CD8-positive, alpha-beta memory T cell (primary cell): ENCODE measurements around the gene GIMAP2. TPM values are rescaled to one million over a fixed set of nuclear protein-coding genes. Genes with fewer than 3 reads are reported as not detected.

ENCODE experiments used
- CTCF ChIA-PET: fragments of 350-600 bp; sonication (Branson Sonifier 250); formaldehyde crosslinking; loops from one replicate; lab custom pipeline; 2021; ENCODE audit warnings: antibody characterized with exemption; lab: Charles Lee
- POLR2A ChIA-PET: fragments of 350-600 bp; sonication (Branson Sonifier 250); formaldehyde crosslinking; loops from one replicate; lab custom pipeline; 2021; ENCODE audit warnings: antibody characterized with exemption; lab: Charles Lee
- DNase-seq, 5 donors: peaks; one replicate each; pipeline versions ENCODE4 v3.0.0 to v3.0.0-alpha.2; 2020 to 2022; ENCODE audit warnings: mixed read lengths in 1 of 5
- H3K27ac ChIP-seq: one replicate; pipeline ENCODE4 v1.7.0; 2013; ENCODE audit warnings: low read depth, mild to moderate bottlenecking, low read length, moderate library complexity
- H3K27me3 ChIP-seq: 2 replicates; pipeline ENCODE4 v1.7.0; 2013; ENCODE audit warnings: low read length, mild to moderate bottlenecking; ENCODE audit not compliant: insufficient read depth, poor library complexity, severe bottlenecking
- H3K36me3 ChIP-seq: 2 replicates; pipeline ENCODE4 v1.7.0; 2013; ENCODE audit warnings: mild to moderate bottlenecking, low read length, moderate library complexity; ENCODE audit not compliant: insufficient read depth
- H3K4me1 ChIP-seq: 2 replicates; pipeline ENCODE4 v1.7.0; 2013; ENCODE audit warnings: mild to moderate bottlenecking, low read length, moderate library complexity; ENCODE audit not compliant: insufficient read depth
- H3K4me3 ChIP-seq: 2 replicates; pipeline ENCODE4 v1.7.0; 2013; ENCODE audit warnings: mild to moderate bottlenecking, low read length
- H3K9me3 ChIP-seq: 2 replicates; pipeline ENCODE4 v1.7.0; 2013; ENCODE audit warnings: mild to moderate bottlenecking, low read length
- H3K27ac Mint-ChIP-seq, 8 donors: one replicate each; pipeline ENCODE4 v1.8.0; 2020 to 2021; ENCODE audit warnings: mixed read lengths in 8 of 8, mild to moderate bottlenecking in 6 of 8, inconsistent platforms in 3 of 8, moderate library complexity in 3 of 8
- H3K27me3 Mint-ChIP-seq, 2 donors: one replicate each; pipeline ENCODE4 v1.8.0; 2020 to 2021; ENCODE audit warnings: mixed read lengths in 2 of 2, mild to moderate bottlenecking in 1 of 2, moderate library complexity in 1 of 2
- H3K36me3 Mint-ChIP-seq, 3 donors: one replicate each; pipeline ENCODE4 v1.8.0; 2020 to 2021; ENCODE audit warnings: mixed read lengths in 3 of 3, inconsistent platforms in 1 of 3, mild to moderate bottlenecking in 1 of 3
- H3K4me1 Mint-ChIP-seq, 3 donors: one replicate each; pipeline ENCODE4 v1.8.0; 2020 to 2021; ENCODE audit warnings: mixed read lengths in 3 of 3, inconsistent platforms in 1 of 3, mild to moderate bottlenecking in 1 of 3
- H3K4me3 Mint-ChIP-seq, 7 donors: one replicate each; pipeline ENCODE4 v1.8.0; 2020 to 2021; ENCODE audit warnings: mixed read lengths in 7 of 7, mild to moderate bottlenecking in 6 of 7, moderate library complexity in 4 of 7, inconsistent platforms in 2 of 7
- H3K9me3 Mint-ChIP-seq, 5 donors: one replicate each; pipeline ENCODE4 v1.8.0; 2020 to 2022; ENCODE audit warnings: mixed read lengths in 5 of 5, mild to moderate bottlenecking in 3 of 5, moderate library complexity in 2 of 5, inconsistent platforms in 1 of 5
- polyA plus RNA-seq: library from polyadenylated mRNA; unstranded; fragments of 300-500 nt; fragmentation: Illumina TruSeq; gene quantifications from one replicate; pipeline ENCODE4 v1.2.3, GENCODE V29; 2021
- total RNA-seq, 2 experiments: library from RNA; stranded (reverse); gene quantifications; one replicate each; pipeline ENCODE4 v1.2.3, GENCODE V29; 2021

Gene GIMAP2
- total RNA-seq (10 to 100 TPM; 40.4 to 42.9 TPM), polyA plus RNA-seq (88.0 TPM)

GRCh38 chr7:150685219-150686029 is at the start of gene GIMAP2:
Gene GIMAP2 (plus strand): TSS chr7:150685706. CDS start chr7:150687060, 1,354 bp downstream.
- Mint-ChIP-seq H3K9me3 (peaks cover 14 to 52% (median 40%) of the 10 kb centered on the region in 5 donors), H3K36me3 (peaks cover 35 to 71% (median 70%) of the 10 kb centered on the region in 3 donors), H3K27me3 (no peaks in the 10 kb centered on the region), H3K27ac (peak within 1 kb of the TSS; percentile 93 to 100 (median 97)), H3K4me1 (peaks cover 76 to 93% (median 83%) of the 10 kb centered on the region in 3 donors), H3K4me3 (peak within 1 kb of the TSS; percentile 94 to 100 (median 97))
- no peaks in the 10 kb centered on the region for H3K27me3 ChIP-seq
- peaks cover 56% of the 10 kb centered on the region for H3K4me1 ChIP-seq
- peak in 3 of 5 donors; percentile 57 to 67 (median 59) for DNase-seq
- ChIA-PET POLR2A (interaction anchor here (0.6 to 4.4 kb wide), 10 partner anchors 9 to 204 kb away, joined by 3 to 17 read pairs (median 4); partner anchors contain the start of gene GIMAP1), CTCF (interaction anchor here (0.5 to 2.9 kb wide), 15 partner anchors 9 to 236 kb away, joined by 3 to 14 read pairs (median 4); partner anchors contain the start of genes GIMAP1, GIMAP4, GIMAP6 and GIMAP8)
- H3K36me3 ChIP-seq: peaks cover 23% of the 10 kb centered on the region
- H3K27ac ChIP-seq: peak within 1 kb of the TSS; percentile 60
- H3K4me3 ChIP-seq: peak within 1 kb of the TSS; percentile 79
- peaks cover 8% of the 10 kb centered on the region for H3K9me3 ChIP-seq

DNA sequence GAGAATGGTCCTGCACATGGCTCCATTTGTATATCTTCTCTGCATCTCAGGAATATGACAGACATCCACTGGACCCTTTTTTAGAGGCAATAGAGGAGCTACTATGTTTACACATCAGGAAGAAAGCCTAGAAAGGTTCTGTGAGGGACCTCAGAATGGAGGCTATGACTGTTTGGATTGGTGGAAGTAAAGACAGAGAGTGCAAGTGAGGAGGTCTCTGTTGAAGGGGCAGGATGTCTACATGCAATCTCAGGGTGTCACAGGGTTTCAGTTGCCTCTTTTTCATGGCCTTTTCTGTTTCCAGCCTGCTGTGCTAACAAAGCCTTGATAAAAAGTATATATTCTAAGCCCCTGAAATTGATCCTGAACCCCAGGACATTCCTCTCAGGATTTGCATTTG is 43.7 kb upstream of the GIMAP2 start:
- POLR2A ChIA-PET: interaction anchor here (0.6 kb wide), 1 partner anchor 26 kb away, joined by 3 read pairs; no protein-coding TSS in a partner anchor

GRCh38 chr7:150642926-150643325 is 42.6 kb upstream of the GIMAP2 start:
- peaks cover 27 to 81% (median 68%) of the 10 kb centered on the region in 3 donors for H3K4me1 Mint-ChIP-seq
- H3K27ac Mint-ChIP-seq: peak overlapping the region in 1 of 8 donors; percentile 57
- peaks cover 3% of the 10 kb centered on the region for H3K9me3 ChIP-seq
- H3K36me3 Mint-ChIP-seq: peaks cover 2 to 47% (median 35%) of the 10 kb centered on the region in 3 donors
- H3K9me3 Mint-ChIP-seq: peaks cover 9 to 20% (median 18%) of the 10 kb centered on the region in 5 donors
- no peak overlapping the region for H3K4me3 ChIP-seq
- H3K27ac ChIP-seq: no peak overlapping the region
- H3K4me3 Mint-ChIP-seq: no peak overlapping the region
- no peak for DNase-seq
- H3K27me3 ChIP-seq: no peaks in the 10 kb centered on the region
- CTCF ChIA-PET: no interaction called here
- no peaks in the 10 kb centered on the region for H3K27me3 Mint-ChIP-seq
- POLR2A ChIA-PET: no interaction called here
- H3K36me3 ChIP-seq: no peaks in the 10 kb centered on the region
- peaks cover 24% of the 10 kb centered on the region for H3K4me1 ChIP-seq

More for the DNA sequence above, 43.7 kb upstream of the GIMAP2 start:
- no peak overlapping the region for H3K4me3 ChIP-seq
- Mint-ChIP-seq H3K9me3 (peaks cover 16 to 29% (median 27%) of the 10 kb centered on the region in 5 donors), H3K4me3 (peak overlapping the region in 1 of 7 donors; percentile 3), H3K27ac (peak overlapping the region in 5 of 8 donors; percentile 2 to 80 (median 16)), H3K27me3 (no peaks in the 10 kb centered on the region), H3K4me1 (peaks cover 35 to 84% (median 75%) of the 10 kb centered on the region in 3 donors), H3K36me3 (peaks cover 5 to 55% (median 42%) of the 10 kb centered on the region in 3 donors)
- no peaks in the 10 kb centered on the region for H3K36me3 ChIP-seq
- DNase-seq: no peak
- H3K27me3 ChIP-seq: no peaks in the 10 kb centered on the region
- peaks cover 13% of the 10 kb centered on the region for H3K4me1 ChIP-seq
- peaks cover 3% of the 10 kb centered on the region for H3K9me3 ChIP-seq
- no peak overlapping the region for H3K27ac ChIP-seq
- CTCF ChIA-PET: no interaction called here

- POLR2A ChIA-PET: no interaction called here
- peaks cover 4 to 10% (median 7%) of the 10 kb centered on the region in 5 donors for H3K9me3 Mint-ChIP-seq
- no peaks in the 10 kb centered on the region for H3K9me3 ChIP-seq
- H3K36me3 ChIP-seq: no peaks in the 10 kb centered on the region
- no peaks in the 10 kb centered on the region for H3K27me3 Mint-ChIP-seq
- H3K4me3 Mint-ChIP-seq: peak overlapping the region in 4 of 7 donors; percentile 0 to 41 (median 12)
- no peak overlapping the region for H3K27ac ChIP-seq
- H3K27ac Mint-ChIP-seq: peak overlapping the region in 6 of 8 donors; percentile 29 to 80 (median 60)
- peaks cover 3 to 45% (median 23%) of the 10 kb centered on the region in 3 donors for H3K36me3 Mint-ChIP-seq
- no peaks in the 10 kb centered on the region for H3K27me3 ChIP-seq
- H3K4me3 ChIP-seq: no peak overlapping the region
- H3K4me1 Mint-ChIP-seq: peaks cover 36 to 85% (median 82%) of the 10 kb centered on the region in 3 donors
- H3K4me1 ChIP-seq: peaks cover 42% of the 10 kb centered on the region
- CTCF ChIA-PET: no interaction called here
- no peak for DNase-seq
These were observed 40.1 kb upstream of the GIMAP2 start for GRCh38 chr7:150645259-150646020.

- Mint-ChIP-seq H3K4me3 (peak overlapping the region in 5 of 7 donors; percentile 30 to 68 (median 62)), H3K36me3 (peaks cover 5 to 62% (median 29%) of the 10 kb centered on the region in 3 donors), H3K27me3 (no peaks in the 10 kb centered on the region), H3K4me1 (peaks cover 28 to 80% (median 79%) of the 10 kb centered on the region in 3 donors), H3K27ac (peak overlapping the region in 7 of 8 donors; percentile 62 to 96 (median 77)), H3K9me3 (peaks cover 8 to 31% (median 23%) of the 10 kb centered on the region in 5 donors)
- Histone ChIP-seq H3K9me3 (no peaks in the 10 kb centered on the region), H3K4me1 (peaks cover 38% of the 10 kb centered on the region), H3K27me3 (no peaks in the 10 kb centered on the region), H3K4me3 (no peak overlapping the region), H3K36me3 (no peaks in the 10 kb centered on the region), H3K27ac (no peak overlapping the region)
- POLR2A ChIA-PET: interaction anchor here (0.6 to 0.9 kb wide), 2 partner anchors 11 to 22 kb away, joined by 3 read pairs; no protein-coding TSS in a partner anchor
- CTCF ChIA-PET: interaction anchor here (0.7 to 1.4 kb wide), 4 partner anchors 9 to 66 kb away, joined by 3 to 5 read pairs (median 3); no protein-coding TSS in a partner anchor
- DNase-seq: peak in 1 of 5 donors; percentile 11
These were observed 37.0 kb upstream of the GIMAP2 start for GRCh38 chr7:150648353-150649079.

DNA sequence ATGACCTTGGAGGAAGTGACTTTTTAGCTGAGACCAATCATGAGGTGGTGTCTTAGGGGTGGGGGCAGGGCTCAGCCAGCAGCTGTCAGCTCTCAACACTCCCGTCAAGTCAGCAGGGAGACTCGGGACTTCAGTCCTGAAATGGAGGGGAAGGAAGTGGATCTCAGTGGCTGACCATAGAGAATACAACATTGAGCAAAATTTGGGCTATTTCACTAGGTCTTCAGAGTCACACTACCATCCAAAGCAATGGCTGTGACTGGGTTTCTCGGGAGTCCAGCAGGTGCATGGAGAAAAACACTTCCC is 36.5 kb upstream of the GIMAP2 start:
- no peak for DNase-seq
- ChIA-PET POLR2A (interaction anchor here (0.6 to 0.9 kb wide), 3 partner anchors 12 to 26 kb away, joined by 3 read pairs; no protein-coding TSS in a partner anchor), CTCF (interaction anchor here (1.0 to 1.3 kb wide), 4 partner anchors 8 to 66 kb away, joined by 3 to 4 read pairs (median 3); no protein-coding TSS in a partner anchor)
- no peaks in the 10 kb centered on the region for H3K36me3 ChIP-seq
- H3K9me3 ChIP-seq: no peaks in the 10 kb centered on the region
- Mint-ChIP-seq H3K27me3 (no peaks in the 10 kb centered on the region), H3K27ac (peak overlapping the region in 7 of 8 donors; percentile 36 to 94 (median 54)), H3K4me3 (peak overlapping the region in 5 of 7 donors; percentile 12 to 68 (median 32)), H3K4me1 (peaks cover 31 to 80% (median 79%) of the 10 kb centered on the region in 3 donors), H3K9me3 (peaks cover 8 to 35% (median 23%) of the 10 kb centered on the region in 5 donors), H3K36me3 (peaks cover 7 to 62% (median 26%) of the 10 kb centered on the region in 3 donors)
- no peak overlapping the region for H3K4me3 ChIP-seq
- peaks cover 38% of the 10 kb centered on the region for H3K4me1 ChIP-seq
- H3K27ac ChIP-seq: no peak overlapping the region
- H3K27me3 ChIP-seq: no peaks in the 10 kb centered on the region

DNA sequence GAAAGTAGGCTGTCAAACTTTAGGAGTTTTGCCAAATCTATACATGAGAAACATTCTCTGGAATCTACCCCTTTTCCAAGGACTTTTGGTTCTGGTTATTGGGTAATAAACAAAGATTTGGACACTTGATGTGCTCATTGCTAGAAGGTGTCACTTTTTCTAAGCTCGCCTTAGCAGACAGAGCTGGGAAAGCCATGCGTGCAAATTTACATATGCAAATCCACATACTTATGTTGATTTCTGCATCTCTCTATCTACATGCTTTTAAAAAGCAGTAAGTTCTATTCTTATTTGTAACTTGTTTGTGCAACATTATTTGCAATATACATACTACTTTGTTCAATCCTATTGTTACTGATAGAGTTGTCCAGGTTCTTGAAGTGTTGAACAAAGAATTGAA is 30.8 kb upstream of the GIMAP2 start:
- peaks cover 9 to 68% (median 46%) of the 10 kb centered on the region in 3 donors for H3K4me1 Mint-ChIP-seq
- H3K27ac ChIP-seq: no peak overlapping the region
- no peaks in the 10 kb centered on the region for H3K9me3 ChIP-seq
- no peak for DNase-seq
- peaks cover 7 to 53% (median 24%) of the 10 kb centered on the region in 3 donors for H3K36me3 Mint-ChIP-seq
- no peaks in the 10 kb centered on the region for H3K27me3 ChIP-seq
- POLR2A ChIA-PET: interaction anchor here (0.8 kb wide), 1 partner anchor 11 kb away, joined by 3 read pairs; no protein-coding TSS in a partner anchor
- H3K9me3 Mint-ChIP-seq: peaks cover 5 to 38% (median 25%) of the 10 kb centered on the region in 5 donors
- H3K27me3 Mint-ChIP-seq: no peaks in the 10 kb centered on the region
- peak overlapping the region in 1 of 8 donors; percentile 12 for H3K27ac Mint-ChIP-seq
- H3K4me3 ChIP-seq: no peak overlapping the region
- H3K36me3 ChIP-seq: no peaks in the 10 kb centered on the region
- CTCF ChIA-PET: no interaction called here
- peaks cover 1% of the 10 kb centered on the region for H3K4me1 ChIP-seq
- H3K4me3 Mint-ChIP-seq: no peak overlapping the region
